ENCODE results near the gene CNTNAP2. TPM values are rescaled to one million over a fixed set of nuclear protein-coding genes. Genes with fewer than 3 reads are reported as not detected.

Gene CNTNAP2
- total and polyA plus RNA-seq, 2 of the 8 experiments (the other 6 are each of a cell fraction or from before 2014, with no cell fraction given) = 27.9 to 71.0 TPM

DNA sequence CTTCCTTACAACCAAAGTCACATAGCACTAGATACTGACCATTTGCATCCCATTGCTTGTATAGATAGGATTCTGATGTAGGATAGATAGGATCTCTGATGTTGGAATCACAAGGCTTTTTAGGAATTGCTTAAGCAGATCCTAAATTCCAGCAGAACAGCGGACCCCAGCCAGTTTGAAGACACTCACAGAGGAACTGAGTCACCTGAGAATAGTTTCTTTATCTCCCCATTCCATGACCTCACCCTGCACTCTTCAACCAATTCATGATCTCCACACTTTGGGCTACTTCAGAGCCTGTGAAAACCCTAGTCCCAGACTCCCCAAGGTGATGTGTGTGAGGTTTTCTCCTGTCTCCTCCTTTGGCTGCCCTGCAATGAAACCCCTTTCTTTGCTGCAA is 179.4 kb downstream of the CNTNAP2 start (continued):
- no peak for TF ChIP-seq CREB1 (IDR thresholded peaks at IDR 0.05)
- TF ChIP-seq, protein P1, sequence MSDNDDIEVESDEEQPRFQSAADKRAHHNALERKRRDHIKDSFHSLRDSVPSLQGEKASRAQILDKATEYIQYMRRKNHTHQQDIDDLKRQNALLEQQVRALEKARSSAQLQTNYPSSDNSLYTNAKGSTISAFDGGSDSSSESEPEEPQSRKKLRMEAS (IDR thresholded peaks at IDR 0.05) = no peak
- no peak for TF ChIP-seq SIX5 (IDR thresholded peaks at IDR 0.05; ENCODE audit: low read depth, low read length)
- TF ChIP-seq CBX5 (IDR thresholded peaks at IDR 0.05; ENCODE audit: low read depth, low read length) = no peak
- no peak for TF ChIP-seq SAP30 (IDR thresholded peaks at IDR 0.05; ENCODE audit: insufficient read depth, insufficient replicate concordance, low read length)
- TF ChIP-seq, protein P2, sequence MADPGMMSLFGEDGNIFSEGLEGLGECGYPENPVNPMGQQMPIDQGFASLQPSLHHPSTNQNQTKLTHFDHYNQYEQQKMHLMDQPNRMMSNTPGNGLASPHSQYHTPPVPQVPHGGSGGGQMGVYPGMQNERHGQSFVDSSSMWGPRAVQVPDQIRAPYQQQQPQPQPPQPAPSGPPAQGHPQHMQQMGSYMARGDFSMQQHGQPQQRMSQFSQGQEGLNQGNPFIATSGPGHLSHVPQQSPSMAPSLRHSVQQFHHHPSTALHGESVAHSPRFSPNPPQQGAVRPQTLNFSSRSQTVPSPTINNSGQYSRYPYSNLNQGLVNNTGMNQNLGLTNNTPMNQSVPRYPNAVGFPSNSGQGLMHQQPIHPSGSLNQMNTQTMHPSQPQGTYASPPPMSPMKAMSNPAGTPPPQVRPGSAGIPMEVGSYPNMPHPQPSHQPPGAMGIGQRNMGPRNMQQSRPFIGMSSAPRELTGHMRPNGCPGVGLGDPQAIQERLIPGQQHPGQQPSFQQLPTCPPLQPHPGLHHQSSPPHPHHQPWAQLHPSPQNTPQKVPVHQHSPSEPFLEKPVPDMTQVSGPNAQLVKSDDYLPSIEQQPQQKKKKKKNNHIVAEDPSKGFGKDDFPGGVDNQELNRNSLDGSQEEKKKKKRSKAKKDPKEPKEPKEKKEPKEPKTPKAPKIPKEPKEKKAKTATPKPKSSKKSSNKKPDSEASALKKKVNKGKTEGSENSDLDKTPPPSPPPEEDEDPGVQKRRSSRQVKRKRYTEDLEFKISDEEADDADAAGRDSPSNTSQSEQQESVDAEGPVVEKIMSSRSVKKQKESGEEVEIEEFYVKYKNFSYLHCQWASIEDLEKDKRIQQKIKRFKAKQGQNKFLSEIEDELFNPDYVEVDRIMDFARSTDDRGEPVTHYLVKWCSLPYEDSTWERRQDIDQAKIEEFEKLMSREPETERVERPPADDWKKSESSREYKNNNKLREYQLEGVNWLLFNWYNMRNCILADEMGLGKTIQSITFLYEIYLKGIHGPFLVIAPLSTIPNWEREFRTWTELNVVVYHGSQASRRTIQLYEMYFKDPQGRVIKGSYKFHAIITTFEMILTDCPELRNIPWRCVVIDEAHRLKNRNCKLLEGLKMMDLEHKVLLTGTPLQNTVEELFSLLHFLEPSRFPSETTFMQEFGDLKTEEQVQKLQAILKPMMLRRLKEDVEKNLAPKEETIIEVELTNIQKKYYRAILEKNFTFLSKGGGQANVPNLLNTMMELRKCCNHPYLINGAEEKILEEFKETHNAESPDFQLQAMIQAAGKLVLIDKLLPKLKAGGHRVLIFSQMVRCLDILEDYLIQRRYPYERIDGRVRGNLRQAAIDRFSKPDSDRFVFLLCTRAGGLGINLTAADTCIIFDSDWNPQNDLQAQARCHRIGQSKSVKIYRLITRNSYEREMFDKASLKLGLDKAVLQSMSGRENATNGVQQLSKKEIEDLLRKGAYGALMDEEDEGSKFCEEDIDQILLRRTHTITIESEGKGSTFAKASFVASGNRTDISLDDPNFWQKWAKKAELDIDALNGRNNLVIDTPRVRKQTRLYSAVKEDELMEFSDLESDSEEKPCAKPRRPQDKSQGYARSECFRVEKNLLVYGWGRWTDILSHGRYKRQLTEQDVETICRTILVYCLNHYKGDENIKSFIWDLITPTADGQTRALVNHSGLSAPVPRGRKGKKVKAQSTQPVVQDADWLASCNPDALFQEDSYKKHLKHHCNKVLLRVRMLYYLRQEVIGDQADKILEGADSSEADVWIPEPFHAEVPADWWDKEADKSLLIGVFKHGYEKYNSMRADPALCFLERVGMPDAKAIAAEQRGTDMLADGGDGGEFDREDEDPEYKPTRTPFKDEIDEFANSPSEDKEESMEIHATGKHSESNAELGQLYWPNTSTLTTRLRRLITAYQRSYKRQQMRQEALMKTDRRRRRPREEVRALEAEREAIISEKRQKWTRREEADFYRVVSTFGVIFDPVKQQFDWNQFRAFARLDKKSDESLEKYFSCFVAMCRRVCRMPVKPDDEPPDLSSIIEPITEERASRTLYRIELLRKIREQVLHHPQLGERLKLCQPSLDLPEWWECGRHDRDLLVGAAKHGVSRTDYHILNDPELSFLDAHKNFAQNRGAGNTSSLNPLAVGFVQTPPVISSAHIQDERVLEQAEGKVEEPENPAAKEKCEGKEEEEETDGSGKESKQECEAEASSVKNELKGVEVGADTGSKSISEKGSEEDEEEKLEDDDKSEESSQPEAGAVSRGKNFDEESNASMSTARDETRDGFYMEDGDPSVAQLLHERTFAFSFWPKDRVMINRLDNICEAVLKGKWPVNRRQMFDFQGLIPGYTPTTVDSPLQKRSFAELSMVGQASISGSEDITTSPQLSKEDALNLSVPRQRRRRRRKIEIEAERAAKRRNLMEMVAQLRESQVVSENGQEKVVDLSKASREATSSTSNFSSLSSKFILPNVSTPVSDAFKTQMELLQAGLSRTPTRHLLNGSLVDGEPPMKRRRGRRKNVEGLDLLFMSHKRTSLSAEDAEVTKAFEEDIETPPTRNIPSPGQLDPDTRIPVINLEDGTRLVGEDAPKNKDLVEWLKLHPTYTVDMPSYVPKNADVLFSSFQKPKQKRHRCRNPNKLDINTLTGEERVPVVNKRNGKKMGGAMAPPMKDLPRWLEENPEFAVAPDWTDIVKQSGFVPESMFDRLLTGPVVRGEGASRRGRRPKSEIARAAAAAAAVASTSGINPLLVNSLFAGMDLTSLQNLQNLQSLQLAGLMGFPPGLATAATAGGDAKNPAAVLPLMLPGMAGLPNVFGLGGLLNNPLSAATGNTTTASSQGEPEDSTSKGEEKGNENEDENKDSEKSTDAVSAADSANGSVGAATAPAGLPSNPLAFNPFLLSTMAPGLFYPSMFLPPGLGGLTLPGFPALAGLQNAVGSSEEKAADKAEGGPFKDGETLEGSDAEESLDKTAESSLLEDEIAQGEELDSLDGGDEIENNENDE (IDR thresholded peaks at IDR 0.05; ENCODE audit: insufficient replicate concordance, low read length) = no peak
